Breast epithelium (tissue), 4 donors: ENCODE data around the gene PROM2. TPM values are rescaled to one million over a fixed set of nuclear protein-coding genes. Genes with fewer than 3 reads are reported as not detected.

Experiments
- DNase-seq, 2 donors: peaks; one replicate each; pipeline ENCODE4 v3.0.0-alpha.2; 2019; ENCODE audit warnings: low spot score in 2 of 2
- H3K27ac ChIP-seq, 2 donors: fragments of 200-600 bp; sonication (generic) in 1 of 2; one replicate each; pipeline ENCODE4 v1.5.1; 2016 to 2019; ENCODE audit warnings: mild to moderate bottlenecking in 1 of 2
- H3K27me3 ChIP-seq, 2 donors: fragments of 200-600 bp; sonication (generic) in 1 of 2; one replicate each; pipeline versions ENCODE4 v1.5.1 to v1.6.0; 2017 to 2019; ENCODE audit warnings: control low read depth in 1 of 2, mild to moderate bottlenecking in 1 of 2
- H3K36me3 ChIP-seq: fragments of 200-600 bp; one replicate; pipeline ENCODE4 v1.5.1; 2019
- H3K4me1 ChIP-seq, 2 donors: fragments of 200-600 bp; sonication (generic); one replicate each; pipeline ENCODE4 v1.5.1; 2016 to 2019; ENCODE audit warnings: control low read depth in 1 of 2
- H3K4me3 ChIP-seq, 3 donors: fragments of 200-600 bp; sonication (generic); 1 replicate in 2 of 3; 2 replicates in 1 of 3; pipeline ENCODE4 v1.5.1; 2016 to 2019; ENCODE audit warnings: mild to moderate bottlenecking in 3 of 3, moderate library complexity in 2 of 3
- H3K9me3 ChIP-seq, 2 donors: fragments of 200-600 bp; sonication (generic) in 1 of 2; one replicate each; pipeline ENCODE4 v1.5.1; 2016 to 2019; ENCODE audit warnings: control low read depth in 1 of 2
- CTCF ChIP-seq, 3 donors: fragments of 450-650 bp; IDR thresholded peaks; one replicate each; pipeline ENCODE4 v1.5.1; 2016 to 2017; ENCODE audit warnings: antibody characterized with exemption in 3 of 3, mild to moderate bottlenecking in 3 of 3, moderate library complexity in 3 of 3
- POLR2A ChIP-seq: fragments of 450-650 bp; IDR thresholded peaks from one replicate; pipeline ENCODE4 v1.6.1; 2016; ENCODE audit warnings: antibody characterized with exemption, mild to moderate bottlenecking, moderate library complexity
- POLR2AphosphoS5 ChIP-seq, 3 donors: sonication (generic); formaldehyde crosslinking; IDR thresholded peaks; one replicate each; pipeline ENCODE4 v1.6.1; 2017; ENCODE audit warnings: antibody characterized with exemption in 3 of 3
- intact Hi-C: fragments of 100-400 bp; cut with DNase I; formaldehyde crosslinking; loops from one replicate; pipeline ENCODE4 v1.15.1; 2023; ENCODE audit warnings: low total_unique reads
- total RNA-seq, 3 donors: library from RNA; depleted of rRNA; stranded (reverse); fragments of >200 nt; gene quantifications; one replicate each; pipeline ENCODE4 v1.1.0, GENCODE V29; 2016

The PROM2 gene
- total RNA-seq, 3 donors from 2014 or later, result 1.4 to 48.8 (median 47.7) TPM

GRCh38 chr2:95316466-95317122 is 42.3 kb downstream of the PROM2 start:
- no peak for DNase-seq
- Histone ChIP-seq H3K27ac (peak overlapping the region in 1 of 2 donors; percentile 44), H3K4me3 (no peak overlapping the region), H3K27me3 (no peaks in the 10 kb centered on the region), H3K9me3 (no peaks in the 10 kb centered on the region), H3K4me1 (peaks cover 4 to 23% of the 10 kb centered on the region in 2 donors), H3K36me3 (no peaks in the 10 kb centered on the region)
- no peak for TF ChIP-seq CTCF (IDR thresholded peaks at IDR 0.05)
- no peak for TF ChIP-seq POLR2A
- TF ChIP-seq POLR2AphosphoS5 (IDR thresholded peaks at IDR 0.05), result no peak
- intact Hi-C loops, result no loop called here

- Histone ChIP-seq H3K27ac (no peak overlapping the region), H3K36me3 (no peaks in the 10 kb centered on the region), H3K4me3 (no peak overlapping the region), H3K4me1 (peaks cover 4 to 23% of the 10 kb centered on the region in 2 donors), H3K9me3 (no peaks in the 10 kb centered on the region), H3K27me3 (no peaks in the 10 kb centered on the region)
- intact Hi-C loops, result no loop called here
- no peak for DNase-seq
- TF ChIP-seq POLR2AphosphoS5 (IDR thresholded peaks at IDR 0.05) (no peak), POLR2A (no peak), CTCF (IDR thresholded peaks at IDR 0.05) (no peak)
These were observed 42.9 kb downstream of the PROM2 start for GRCh38 chr2:95317123-95317500.

- no peaks in the 10 kb centered on the region for H3K36me3 ChIP-seq
- no peak overlapping the region for H3K27ac ChIP-seq
- no peaks in the 10 kb centered on the region for H3K27me3 ChIP-seq
- TF ChIP-seq CTCF (IDR thresholded peaks at IDR 0.05) (no peak), POLR2AphosphoS5 (IDR thresholded peaks at IDR 0.05) (no peak)
- intact Hi-C loops, result no loop called here
- H3K4me3 ChIP-seq, result no peak overlapping the region
- DNase-seq, result no peak
- H3K4me1 ChIP-seq, result peaks cover 4 to 23% of the 10 kb centered on the region in 2 donors
- H3K9me3 ChIP-seq, result no peaks in the 10 kb centered on the region
These were observed 43.6 kb downstream of the PROM2 start for GRCh38 chr2:95317665-95318425.

- no peak overlapping the region for H3K4me3 ChIP-seq
- H3K27me3 ChIP-seq, result no peaks in the 10 kb centered on the region
- no peak for DNase-seq
- H3K36me3 ChIP-seq, result no peaks in the 10 kb centered on the region
- H3K4me1 ChIP-seq, result peaks cover 4 to 20% of the 10 kb centered on the region in 2 donors
- TF ChIP-seq POLR2A, result no peak
- no peak for TF ChIP-seq POLR2AphosphoS5 (IDR thresholded peaks at IDR 0.05)
- no peak for TF ChIP-seq CTCF (IDR thresholded peaks at IDR 0.05)
- intact Hi-C loops, result no loop called here
- no peaks in the 10 kb centered on the region for H3K9me3 ChIP-seq
- no peak overlapping the region for H3K27ac ChIP-seq
These were observed 44.4 kb downstream of the PROM2 start for GRCh38 chr2:95318431-95319220.
